Measurements from ENCODE around the gene CDR2L. TPM values are rescaled to one million over a fixed set of nuclear protein-coding genes. Genes with fewer than 3 reads are reported as not detected.

The CDR2L gene
- polyA plus RNA-seq, 1 of the 3 experiments (the other 2 are of a cell fraction), result 21.2 TPM

- H3F3A ChIP-seq (replicated peaks; ENCODE audit: insufficient read depth), result no peaks in the 10 kb centered on the region
- H3K9me3 ChIP-seq, result no peaks in the 10 kb centered on the region
- TF ChIP-seq CTCF (IDR thresholded peaks at IDR 0.05) (no peak), RFX5 (IDR thresholded peaks at IDR 0.05; ENCODE audit: low read length) (no peak), YY1 (IDR thresholded peaks at IDR 0.05; ENCODE audit: low read depth) (no peak), POLR2AphosphoS5 (IDR thresholded peaks at IDR 0.05; ENCODE audit: low read depth, low read length) (no peak), NFIC (IDR thresholded peaks at IDR 0.05; ENCODE audit: borderline replicate concordance) (no peak), SIN3A (IDR thresholded peaks at IDR 0.05; ENCODE audit: borderline replicate concordance, low read depth, low read length) (no peak), FOXM1 (IDR thresholded peaks at IDR 0.05; ENCODE audit: low read depth) (no peak), IRF3 (IDR thresholded peaks at IDR 0.05; ENCODE audit: low read depth, low read length) (no peak), RCOR1 (IDR thresholded peaks at IDR 0.05; ENCODE audit: low read length) (no peak), EZH2phosphoT487 (IDR thresholded peaks at IDR 0.05; ENCODE audit: borderline replicate concordance, low read depth) (no peak), RXRA (IDR thresholded peaks at IDR 0.05; ENCODE audit: borderline replicate concordance, low read depth) (no peak), JUND (IDR thresholded peaks at IDR 0.05) (no peak), CHD2 (IDR thresholded peaks at IDR 0.05; ENCODE audit: low read length, partially characterized antibody) (no peak), EP300 (IDR thresholded peaks at IDR 0.05; ENCODE audit: borderline replicate concordance in 1 of 2, low read depth in 1 of 2, low read length in 1 of 2) (no peak), GATA2 (CRISPR knock-in tag; IDR thresholded peaks at IDR 0.05) (no peak), MAX (IDR thresholded peaks at IDR 0.05; ENCODE audit: low read depth) (no peak), USF1 (IDR thresholded peaks at IDR 0.05; ENCODE audit: borderline replicate concordance, low read depth) (no peak), MXI1 (IDR thresholded peaks at IDR 0.05; ENCODE audit: low read depth, low read length) (no peak), TCF12 (IDR thresholded peaks at IDR 0.05) (no peak)
- no peak overlapping the region for H3K9ac ChIP-seq
- 77% methylated on average over 8 of the region's 14 CpGs for WGBS (ENCODE audit: low lambda C conversion rate)
- H3K9me2 ChIP-seq, result no peaks in the 10 kb centered on the region
- no peaks in the 10 kb centered on the region for H4K20me1 ChIP-seq (ENCODE audit: insufficient read depth)
- POLR2A ChIA-PET, result no interaction called here
- no peaks in the 10 kb centered on the region for H3K79me2 ChIP-seq (ENCODE audit: insufficient read depth)
- no peaks in the 10 kb centered on the region for H3K36me3 ChIP-seq (replicated peaks in 1 of 2; ENCODE audit: control insufficient read depth in 1 of 2, insufficient read depth in 2 of 2, low read length in 1 of 2)
- no peak overlapping the region for H3K27ac ChIP-seq (ENCODE audit: low read depth in 2 of 2, low read length in 1 of 2)
- no peak overlapping the region for H3K4me2 ChIP-seq
- peaks cover 82% of the 10 kb centered on the region for H3K27me3 ChIP-seq (ENCODE audit: insufficient read depth)
- DNase-seq, result no peak
- no peak overlapping the region for H2AFZ ChIP-seq (ENCODE audit: low read depth)
- no peak overlapping the region for H3K4me3 ChIP-seq (ENCODE audit: low read depth in 2 of 2, low read length in 1 of 2)
- no peaks in the 10 kb centered on the region for H3K4me1 ChIP-seq (ENCODE audit: control insufficient read depth in 1 of 2, insufficient read depth in 2 of 2, low read depth in 1 of 2, low read length in 1 of 2)
- CTCF ChIA-PET, result interaction anchor here (0.9 to 10.7 kb wide), 5 partner anchors 11 to 55 kb away, joined by 3 to 104 read pairs (median 5); partner anchors contain the start of genes OTOP2 and USH1G
Observed at GRCh38 chr17:74946641-74947040, 40.8 kb upstream of the CDR2L start.
